ENCODE data around the gene MALRD1.

Gene MALRD1

DNA sequence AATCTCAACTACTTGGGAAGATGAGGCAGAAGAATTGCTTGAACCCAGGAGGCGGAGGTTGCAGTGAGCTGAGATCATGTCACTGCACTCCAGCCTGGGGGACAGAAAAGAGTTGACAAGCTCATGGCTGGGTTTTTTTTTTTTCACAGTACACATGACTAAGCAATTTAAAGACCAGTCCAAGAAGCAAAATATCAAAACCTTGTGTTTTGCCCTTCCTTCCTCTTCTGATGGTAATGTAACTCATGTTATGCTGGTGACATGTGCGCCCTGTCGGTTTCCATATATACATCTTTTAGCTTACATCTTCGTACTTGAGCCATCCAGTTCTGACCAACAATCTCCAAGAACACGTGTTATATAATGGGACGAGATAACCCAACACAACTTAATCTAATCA lies 530.0 kb downstream of the MALRD1 start:
- Histone ChIP-seq H3K9me3 (ENCODE audit: severe bottlenecking) (no peaks in the 10 kb centered on the region), H3K36me3 (no peaks in the 10 kb centered on the region), H3K4me3 (ENCODE audit: low read depth, low read length) (no peak overlapping the region), H3K27me3 (ENCODE audit: insufficient read depth, low read depth, severe bottlenecking) (no peaks in the 10 kb centered on the region), H3K27ac (no peak overlapping the region)
- DNase-seq = no peak
- no peak for TF ChIP-seq CTCF (IDR thresholded peaks at IDR 0.05; ENCODE audit: low read depth, low read length)

- no peaks in the 10 kb centered on the region for H3K27me3 ChIP-seq (ENCODE audit: insufficient read depth, low read depth, severe bottlenecking)
- no peak for TF ChIP-seq CTCF (IDR thresholded peaks at IDR 0.05; ENCODE audit: low read depth, low read length)
- DNase-seq = no peak
- no peaks in the 10 kb centered on the region for H3K9me3 ChIP-seq (ENCODE audit: severe bottlenecking)
- no peak overlapping the region for H3K27ac ChIP-seq
- no peaks in the 10 kb centered on the region for H3K36me3 ChIP-seq
- H3K4me3 ChIP-seq (ENCODE audit: low read depth, low read length) = no peak overlapping the region
These were observed 531.4 kb downstream of the MALRD1 start for GRCh38 chr10:19579761-19580545.

DNA sequence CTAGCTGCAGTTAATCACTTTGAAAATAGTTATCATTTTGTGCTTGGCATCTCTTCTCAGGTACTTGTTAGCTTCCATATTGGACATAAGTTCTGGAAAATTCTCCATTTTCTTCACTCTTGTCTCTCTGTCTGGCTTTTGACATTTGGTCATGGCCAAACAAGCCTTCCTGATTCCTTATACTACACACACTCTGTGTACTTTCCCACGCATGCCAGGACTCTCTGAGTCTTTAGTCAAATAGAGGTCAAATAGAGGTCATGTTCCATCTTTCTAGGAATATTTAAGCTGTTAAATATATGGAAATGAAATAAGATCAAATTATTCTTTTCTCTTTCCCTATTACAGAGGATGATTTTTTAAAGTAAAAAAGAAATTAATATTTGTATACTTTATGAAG lies 532.1 kb downstream of the MALRD1 start:
- TF ChIP-seq CTCF (IDR thresholded peaks at IDR 0.05; ENCODE audit: low read depth, low read length) = no peak
- no peak overlapping the region for H3K27ac ChIP-seq
- no peaks in the 10 kb centered on the region for H3K36me3 ChIP-seq
- H3K9me3 ChIP-seq (ENCODE audit: severe bottlenecking) = no peaks in the 10 kb centered on the region
- no peak for DNase-seq
- no peaks in the 10 kb centered on the region for H3K27me3 ChIP-seq (ENCODE audit: insufficient read depth, low read depth, severe bottlenecking)
- no peak overlapping the region for H3K4me3 ChIP-seq (ENCODE audit: low read depth, low read length)

DNA sequence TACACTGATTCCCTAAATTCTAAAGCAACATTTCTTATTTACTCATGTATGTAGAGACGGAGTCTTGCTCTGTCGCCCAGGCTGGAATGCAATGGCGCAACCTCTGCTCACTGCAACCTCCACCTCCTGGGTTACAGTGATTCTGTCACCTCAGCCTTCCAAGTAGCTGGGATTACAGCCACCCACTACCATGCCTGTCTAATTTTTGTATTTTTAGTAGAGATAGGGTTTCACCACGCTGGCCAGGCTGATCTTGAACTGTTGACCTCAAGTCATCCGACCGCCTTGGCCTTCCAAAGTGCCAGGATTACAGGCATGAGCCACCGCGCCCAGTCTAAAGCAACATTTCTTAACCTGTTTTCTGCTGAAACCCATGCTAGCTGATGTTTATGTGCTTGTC lies 540.0 kb downstream of the MALRD1 start:
- DNase-seq = no peak
- Histone ChIP-seq H3K9me3 (ENCODE audit: severe bottlenecking) (no peaks in the 10 kb centered on the region), H3K4me3 (ENCODE audit: low read depth, low read length) (no peak overlapping the region), H3K36me3 (no peaks in the 10 kb centered on the region), H3K27me3 (ENCODE audit: insufficient read depth, low read depth, severe bottlenecking) (no peaks in the 10 kb centered on the region), H3K27ac (no peak overlapping the region)
- no peak for TF ChIP-seq CTCF (IDR thresholded peaks at IDR 0.05; ENCODE audit: low read depth, low read length)

GRCh38 chr10:19592276-19592675 lies 543.7 kb downstream of the MALRD1 start:
- TF ChIP-seq CTCF (IDR thresholded peaks at IDR 0.05; ENCODE audit: low read depth, low read length) = no peak
- no peak for DNase-seq
- no peaks in the 10 kb centered on the region for H3K9me3 ChIP-seq (ENCODE audit: severe bottlenecking)
- no peaks in the 10 kb centered on the region for H3K27me3 ChIP-seq (ENCODE audit: insufficient read depth, low read depth, severe bottlenecking)
- H3K4me3 ChIP-seq (ENCODE audit: low read depth, low read length) = no peak overlapping the region
- no peak overlapping the region for H3K27ac ChIP-seq
- H3K36me3 ChIP-seq = no peaks in the 10 kb centered on the region

Data from WERI-Rb-1 (cell line).